ENCODE data around the gene FAR2.

DNA sequence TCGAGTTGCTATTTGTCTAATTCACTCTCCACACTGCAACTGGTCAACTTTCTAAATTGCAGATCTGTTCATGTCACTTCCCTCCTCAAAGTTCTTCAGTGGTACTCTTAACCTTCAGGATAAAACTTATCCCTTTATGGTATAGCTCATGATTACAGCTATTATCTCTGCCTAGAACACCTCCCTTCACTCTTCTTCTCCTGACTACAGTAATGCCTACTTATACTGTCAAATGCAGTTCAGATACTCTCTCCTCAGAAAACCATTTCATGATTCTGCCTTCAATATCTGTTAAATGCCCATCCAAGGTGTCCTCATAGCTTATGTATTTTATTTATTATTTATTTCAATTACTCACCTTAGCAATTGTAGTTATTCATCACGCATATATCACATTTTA is 85.5 kb downstream of the FAR2 start:
- TF ChIP-seq GATA3 (IDR thresholded peaks at IDR 0.05; ENCODE audit: low read depth, low read length): no peak
- no peak for TF ChIP-seq GATA2 (IDR thresholded peaks at IDR 0.05; ENCODE audit: low read depth, low read length)
